Mesenchymal stem cell (in vitro differentiated cells and primary cell): ENCODE data around the gene SRGAP3.
"Not testable (repeated sequence)": the region's sequence is repeated elsewhere in the genome, so short reads cannot be mapped to it uniquely, and the experiment has no call there.

Source experiments
- DNase-seq: peaks from one replicate; pipeline ENCODE4 v3.0.0-alpha.2; 2013
- H2AFZ ChIP-seq: one replicate; pipeline ENCODE4 v1.6.1; 2013; ENCODE audit warnings: low read depth, mild to moderate bottlenecking, control low read depth, inconsistent platforms, low read length, moderate library complexity
- H2AK5ac ChIP-seq: 2 replicates; pipeline ENCODE4 v1.6.1; 2013; ENCODE audit warnings: low read length, moderate library complexity, mild to moderate bottlenecking, inconsistent platforms; ENCODE audit not compliant: severe bottlenecking
- H2BK120ac ChIP-seq: one replicate; pipeline ENCODE4 v1.6.1; 2013; ENCODE audit warnings: low read depth, mild to moderate bottlenecking, inconsistent platforms, low read length, moderate library complexity
- H2BK12ac ChIP-seq, 2 experiments: one replicate each; pipeline ENCODE4 v1.6.1; 2013; ENCODE audit warnings: inconsistent platforms in 2 of 2, low read length in 2 of 2, mild to moderate bottlenecking in 2 of 2, moderate library complexity in 2 of 2, control low read depth in 1 of 2
- H2BK15ac ChIP-seq: one replicate; pipeline ENCODE4 v1.6.1; 2013; ENCODE audit warnings: mild to moderate bottlenecking, low read depth, inconsistent platforms; ENCODE audit not compliant: poor library complexity, severe bottlenecking
- H2BK5ac ChIP-seq: 2 replicates; pipeline ENCODE4 v1.6.1; 2013; ENCODE audit warnings: low read depth, mild to moderate bottlenecking, low read length, control low read depth, inconsistent platforms; ENCODE audit not compliant: poor library complexity, severe bottlenecking
- H3K14ac ChIP-seq, 2 experiments: one replicate each; pipeline ENCODE4 v1.6.1; 2013; ENCODE audit warnings: inconsistent platforms in 2 of 2, low read length in 2 of 2, control low read depth in 1 of 2, mild to moderate bottlenecking in 1 of 2, moderate library complexity in 1 of 2
- H3K18ac ChIP-seq, 2 experiments: one replicate each; pipeline ENCODE4 v1.6.1; 2013; ENCODE audit warnings: inconsistent platforms in 2 of 2, low read length in 2 of 2, control low read depth in 1 of 2, low read depth in 1 of 2, mild to moderate bottlenecking in 1 of 2
- H3K23ac ChIP-seq, 2 experiments: one replicate each; pipeline ENCODE4 v1.6.1; 2013; ENCODE audit warnings: inconsistent platforms in 2 of 2, low read length in 2 of 2, mild to moderate bottlenecking in 2 of 2, moderate library complexity in 2 of 2, control low read depth in 1 of 2
- H3K27ac ChIP-seq: 2 replicates; pipeline ENCODE4 v1.5.1; 2013; ENCODE audit warnings: mild to moderate bottlenecking, moderate library complexity, low read length, control low read depth, inconsistent platforms; ENCODE audit not compliant: poor library complexity, severe bottlenecking
- H3K27me3 ChIP-seq, 2 experiments: 2 replicates each; pipeline versions ENCODE4 v1.6.1 to v1.7.0; 2013; ENCODE audit warnings: low read length in 2 of 2, mild to moderate bottlenecking in 2 of 2, moderate library complexity in 2 of 2, control low read depth in 1 of 2, inconsistent platforms in 1 of 2; ENCODE audit not compliant: control insufficient read depth in 1 of 2, insufficient read depth in 1 of 2
- H3K36me3 ChIP-seq, 2 experiments: 2 replicates each; pipeline versions ENCODE4 v1.6.1 to v1.7.0; 2013; ENCODE audit warnings: low read length in 2 of 2, control low read depth in 1 of 2, inconsistent platforms in 1 of 2, low read depth in 1 of 2, mild to moderate bottlenecking in 1 of 2; ENCODE audit not compliant: insufficient read depth in 2 of 2, control insufficient read depth in 1 of 2
- H3K4ac ChIP-seq, 2 experiments: one replicate each; pipeline ENCODE4 v1.6.1; 2013; ENCODE audit warnings: inconsistent platforms in 2 of 2, low read length in 2 of 2, mild to moderate bottlenecking in 2 of 2, moderate library complexity in 2 of 2, control low read depth in 1 of 2, low read depth in 1 of 2
- H3K4me1 ChIP-seq: 2 replicates; pipeline ENCODE4 v1.6.1; 2013; ENCODE audit warnings: low read depth, low read length, control low read depth; ENCODE audit not compliant: control insufficient read depth, insufficient read depth
- H3K4me2 ChIP-seq: 2 replicates; pipeline ENCODE4 v1.6.1; 2013; ENCODE audit warnings: low read length, mild to moderate bottlenecking, inconsistent platforms; ENCODE audit not compliant: poor library complexity, severe bottlenecking
- H3K4me3 ChIP-seq, 2 experiments: 2 replicates each; pipeline versions ENCODE4 v1.5.1 to v1.7.0; 2013; ENCODE audit warnings: low read length in 2 of 2, mild to moderate bottlenecking in 2 of 2, control low read depth in 1 of 2, low read depth in 1 of 2; ENCODE audit not compliant: insufficient read depth in 1 of 2
- H3K79me1 ChIP-seq: replicated peaks from 2 replicates; pipeline ENCODE4 v1.6.1; 2013; ENCODE audit warnings: mild to moderate bottlenecking, control low read depth, low read length, inconsistent platforms; ENCODE audit not compliant: poor library complexity, severe bottlenecking
- H3K9ac ChIP-seq: 2 replicates; pipeline ENCODE4 v1.7.0; 2013; ENCODE audit warnings: mild to moderate bottlenecking, low read length, moderate library complexity
- H3K9me3 ChIP-seq: 2 replicates; pipeline ENCODE4 v1.7.0; 2013; ENCODE audit warnings: mild to moderate bottlenecking, low read length; ENCODE audit not compliant: control insufficient read depth
- H4K8ac ChIP-seq: one replicate; pipeline ENCODE4 v1.6.1; 2013; ENCODE audit warnings: inconsistent platforms, mild to moderate bottlenecking, low read length, moderate library complexity
- H4K91ac ChIP-seq: one replicate; pipeline ENCODE4 v1.6.1; 2013; ENCODE audit warnings: mild to moderate bottlenecking, low read length, inconsistent platforms
- WGBS: methylation state at CpG from one replicate; pipeline ENCODE4 v1.1.7; 2013; ENCODE audit warnings: mixed read lengths; 5-methylcytosine and 5-hydroxymethylcytosine counted together

The SRGAP3 gene

DNA sequence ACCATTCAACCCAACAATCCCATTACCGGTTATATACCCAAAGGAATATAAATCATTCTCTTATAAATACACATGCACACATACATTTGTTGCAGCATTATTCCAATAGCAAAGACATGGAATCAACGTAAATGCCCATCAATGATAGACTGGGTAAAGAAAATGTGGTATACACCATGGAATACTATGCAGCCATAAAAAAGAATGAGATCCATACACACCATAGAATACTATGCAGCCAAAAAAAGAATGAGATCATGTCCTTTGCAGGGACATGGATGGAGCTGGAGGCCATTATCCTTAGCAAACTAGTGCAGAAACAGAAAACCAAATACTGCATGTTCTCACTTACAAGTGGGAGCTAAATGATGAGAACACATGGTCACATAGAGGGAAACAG lies 44.5 kb upstream of the SRGAP3 start:
- H2BK5ac ChIP-seq, H3K18ac ChIP-seq, DNase-seq, H2AFZ ChIP-seq, H2BK15ac ChIP-seq, H3K36me3 ChIP-seq, H3K4me2 ChIP-seq, H3K4me3 ChIP-seq, H2AK5ac ChIP-seq, H3K9ac ChIP-seq, H2BK12ac ChIP-seq, H3K4me1 ChIP-seq, H3K79me1 ChIP-seq, H4K8ac ChIP-seq, H3K4ac ChIP-seq, H3K9me3 ChIP-seq, H2BK120ac ChIP-seq, H3K27ac ChIP-seq, H3K14ac ChIP-seq, H3K23ac ChIP-seq, H4K91ac ChIP-seq: not testable (repeated sequence)
- peaks cover 0 to 25% of the 10 kb centered on the region in 2 experiments for H3K27me3 ChIP-seq
- 100% methylated on average over 1 of the region's 2 CpGs for WGBS

DNA sequence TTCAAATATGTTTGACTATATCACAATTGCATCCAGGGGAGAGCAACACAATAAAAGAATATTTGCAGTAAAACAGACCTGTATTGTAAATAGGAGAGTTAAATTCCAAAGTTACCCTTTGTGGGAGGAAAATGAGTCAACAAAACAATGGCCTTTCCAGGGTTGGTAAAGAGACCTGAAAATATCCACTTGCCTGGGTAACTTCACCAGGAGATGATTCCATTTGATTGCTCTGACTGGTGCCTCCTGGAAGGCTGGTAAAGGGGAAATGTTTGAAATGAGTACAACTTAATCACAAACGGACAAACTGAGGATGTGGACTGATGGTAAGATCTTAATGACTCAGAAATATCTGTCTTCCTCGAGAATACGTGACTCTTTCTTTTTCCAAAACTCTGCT lies 43.6 kb upstream of the SRGAP3 start:
- H2BK15ac ChIP-seq: no peak overlapping the region
- H2BK5ac ChIP-seq: no peak overlapping the region
- H2BK12ac ChIP-seq: no peak overlapping the region
- no peak overlapping the region for H2BK120ac ChIP-seq
- H2AFZ ChIP-seq: no peak overlapping the region
- no peak for DNase-seq
- H4K8ac ChIP-seq: no peak overlapping the region
- H3K9me3 ChIP-seq: no peaks in the 10 kb centered on the region
- no peak overlapping the region for H2AK5ac ChIP-seq
- H3K27me3 ChIP-seq: peaks cover 0 to 25% of the 10 kb centered on the region in 2 experiments
- no peaks in the 10 kb centered on the region for H3K79me1 ChIP-seq
- H3K18ac ChIP-seq: no peak overlapping the region
- H3K23ac ChIP-seq: no peak overlapping the region
- H4K91ac ChIP-seq: no peak overlapping the region
- no peak overlapping the region for H3K4ac ChIP-seq
- H3K4me2 ChIP-seq: no peak overlapping the region
- no peak overlapping the region for H3K14ac ChIP-seq
- no peak overlapping the region for H3K27ac ChIP-seq
- H3K36me3 ChIP-seq: no peaks in the 10 kb centered on the region
- no peak overlapping the region for H3K4me3 ChIP-seq
- H3K4me1 ChIP-seq: no peaks in the 10 kb centered on the region
- peak overlapping the region; percentile 76 for H3K9ac ChIP-seq
- 73% methylated on average over 3 of the region's 3 CpGs for WGBS

DNA sequence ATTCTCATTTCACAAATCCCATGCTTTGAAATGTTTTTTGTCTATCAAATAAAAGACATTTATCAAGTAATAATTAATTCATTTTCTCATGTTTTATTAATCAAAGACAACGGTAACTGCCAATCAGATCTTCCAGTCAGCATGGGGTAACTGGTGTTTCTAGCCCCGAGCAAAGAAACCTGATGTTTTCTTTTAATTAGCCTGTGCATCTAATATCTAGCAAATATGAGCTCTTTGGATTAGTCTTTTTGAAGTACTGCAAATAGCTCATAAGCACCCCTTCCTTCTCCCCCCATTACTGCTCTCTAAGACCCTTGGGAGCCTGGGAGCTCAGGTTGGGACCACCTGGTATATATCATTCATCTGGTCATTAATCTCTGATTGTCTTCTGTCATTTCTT lies 43.1 kb upstream of the SRGAP3 start:
- Histone ChIP-seq H2BK5ac (no peak overlapping the region), H2BK15ac (no peak overlapping the region), H2BK120ac (no peak overlapping the region), H3K9me3 (no peaks in the 10 kb centered on the region), H3K79me1 (no peaks in the 10 kb centered on the region), H3K27ac (no peak overlapping the region), H4K91ac (no peak overlapping the region), H4K8ac (no peak overlapping the region), H3K18ac (no peak overlapping the region), H3K14ac (no peak overlapping the region), H3K4me1 (no peaks in the 10 kb centered on the region), H3K4me3 (peak overlapping the region in 1 of 2 experiments; percentile 22), H3K23ac (no peak overlapping the region), H3K9ac (peak overlapping the region; percentile 76), H3K4ac (no peak overlapping the region), H3K36me3 (no peaks in the 10 kb centered on the region), H3K4me2 (no peak overlapping the region), H2BK12ac (no peak overlapping the region), H2AFZ (no peak overlapping the region), H3K27me3 (peaks cover 0 to 25% of the 10 kb centered on the region in 2 experiments), H2AK5ac (no peak overlapping the region)
- 84% methylated on average over 2 of the region's 2 CpGs for WGBS
- no peak for DNase-seq

DNA sequence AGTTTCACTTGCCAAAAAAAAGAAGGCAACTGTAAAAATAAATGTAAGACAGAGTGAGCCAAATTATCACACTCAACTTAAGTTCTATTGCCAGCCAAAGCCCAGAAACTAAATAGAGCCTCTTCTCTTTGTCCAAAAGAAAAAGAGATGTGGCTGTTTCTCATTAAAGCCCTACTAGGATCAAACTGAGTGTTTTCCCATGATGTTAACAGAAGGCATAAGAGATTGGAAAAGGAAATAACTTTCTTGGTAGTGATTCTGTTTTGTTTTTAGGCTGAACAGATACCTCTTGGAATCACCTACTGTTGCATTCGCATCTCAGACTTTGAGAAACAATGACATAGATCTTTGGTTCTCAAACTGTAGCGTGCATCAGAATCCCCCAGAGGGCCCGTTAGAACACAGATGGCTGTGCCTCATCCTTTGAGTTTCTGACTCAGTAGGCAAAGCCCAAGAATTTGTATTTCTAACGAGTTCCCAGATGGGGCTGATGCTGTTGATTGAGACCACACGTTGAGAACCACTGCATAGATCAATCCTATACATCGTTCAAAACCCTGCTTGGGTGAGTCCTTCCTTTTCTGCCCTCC lies 42.5 kb upstream of the SRGAP3 start:
- 56% methylated on average over 6 of the region's 6 CpGs for WGBS
- no peak overlapping the region for H2AFZ ChIP-seq
- H4K8ac ChIP-seq: no peak overlapping the region
- H3K27me3 ChIP-seq: peaks cover 0 to 25% of the 10 kb centered on the region in 2 experiments
- no peak for DNase-seq
- no peak overlapping the region for H3K4ac ChIP-seq
- no peak overlapping the region for H2BK5ac ChIP-seq
- H3K4me1 ChIP-seq: no peaks in the 10 kb centered on the region
- no peak overlapping the region for H2BK120ac ChIP-seq
- peak overlapping the region in 1 of 2 experiments; percentile 22 for H3K4me3 ChIP-seq
- H3K9ac ChIP-seq: peak overlapping the region; percentile 76
- H3K9me3 ChIP-seq: no peaks in the 10 kb centered on the region
- H2AK5ac ChIP-seq: no peak overlapping the region
- no peak overlapping the region for H3K14ac ChIP-seq
- H2BK15ac ChIP-seq: no peak overlapping the region
- H3K4me2 ChIP-seq: no peak overlapping the region
- no peak overlapping the region for H3K18ac ChIP-seq
- no peak overlapping the region for H3K23ac ChIP-seq
- H2BK12ac ChIP-seq: no peak overlapping the region
- H3K27ac ChIP-seq: no peak overlapping the region
- H3K79me1 ChIP-seq: no peaks in the 10 kb centered on the region
- H3K36me3 ChIP-seq: no peaks in the 10 kb centered on the region
- H4K91ac ChIP-seq: no peak overlapping the region
